AG04450 (cell line): Measurements from ENCODE around the gene FAM107B. TPM values are rescaled to one million over a fixed set of nuclear protein-coding genes. Genes with fewer than 3 reads are reported as not detected.
"Not testable (repeated sequence)": the region's sequence is repeated elsewhere in the genome, so short reads cannot be mapped to it uniquely, and the experiment has no call there.

Experiments
- CTCF ChIA-PET: fragments of 300-600, 350-600 bp; formaldehyde crosslinking; extraction: SDS; loops from one replicate; lab custom pipeline; 2022; ENCODE audit warnings: antibody characterized with exemption, inconsistent platforms; lab: Charles Lee
- POLR2A ChIA-PET: fragments of 350-600 bp; formaldehyde crosslinking; extraction: SDS; loops from one replicate; lab custom pipeline; 2021; ENCODE audit warnings: antibody characterized with exemption, inconsistent platforms; lab: Yijun Ruan, JAX
- DNase-seq: peaks from one replicate; pipeline ENCODE4 v3.0.0-alpha.2; 2011; ENCODE audit warnings: low read depth, low spot score
- H3K27ac ChIP-seq: one replicate; pipeline ENCODE4 v1.5.1; 2012; ENCODE audit warnings: low read depth, low read length, control low read depth
- H3K27me3 ChIP-seq: one replicate; pipeline ENCODE4 v1.6.0; 2012; ENCODE audit warnings: low read length; ENCODE audit not compliant: control insufficient read depth, insufficient read depth
- H3K4me3 ChIP-seq: 2 replicates; pipeline ENCODE4 v1.5.1; 2011; ENCODE audit warnings: mild to moderate bottlenecking, low read depth, low read length, control low read depth
- H3K9me3 ChIP-seq: 2 replicates; pipeline ENCODE4 v1.5.1; 2012; ENCODE audit warnings: low read length; ENCODE audit not compliant: control insufficient read depth, insufficient read depth
- polyA plus RNA-seq: library from polyadenylated mRNA; depleted of rRNA; stranded (reverse); fragments of >200 nt; gene quantifications from 2 replicates; pipeline ENCODE4 v1.2.3, GENCODE V29; 2011
- TF ChIP-seq, protein P1 (sequence below): IDR thresholded peaks from 2 replicates; pipeline ENCODE4 v1.5.1; 2011; ENCODE audit warnings: low read depth, low read length, control low read depth, inconsistent platforms

Gene FAM107B
- polyA plus RNA-seq, 1 experiment, result 41.4 TPM

DNA sequence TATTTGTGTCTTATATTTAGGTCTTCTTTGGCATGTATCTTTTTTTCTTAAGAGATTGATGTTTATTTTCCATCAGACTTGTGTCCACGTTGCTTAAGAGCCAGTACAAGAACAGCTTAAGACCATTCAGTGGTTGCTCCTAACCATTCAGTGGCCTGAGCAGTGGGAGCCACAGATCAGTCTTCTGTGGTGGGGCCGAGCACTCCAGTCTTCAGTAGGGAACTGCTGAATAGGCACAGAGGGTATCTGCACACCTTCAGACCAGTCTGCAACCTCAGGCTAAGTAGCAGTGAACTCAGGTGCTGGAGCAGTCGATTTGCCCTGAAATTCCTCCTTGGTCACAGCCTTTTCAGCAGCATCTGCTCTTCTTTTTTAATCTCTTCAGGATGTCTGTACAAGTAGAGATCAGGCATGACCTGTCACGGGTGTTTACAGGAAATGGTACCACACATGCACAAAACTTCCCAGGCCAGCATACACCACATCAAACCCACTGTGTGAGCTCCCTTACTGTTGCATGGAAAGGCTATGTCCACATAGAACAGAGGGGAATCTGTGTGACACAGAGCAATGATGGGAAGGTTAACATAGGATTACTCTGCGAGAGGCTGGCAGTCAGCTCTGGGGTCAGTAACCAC, 51.5 kb downstream of the FAM107B start:
- H3K27ac ChIP-seq, result no peak overlapping the region
- no peak overlapping the region for H3K4me3 ChIP-seq
- TF ChIP-seq, protein P1, sequence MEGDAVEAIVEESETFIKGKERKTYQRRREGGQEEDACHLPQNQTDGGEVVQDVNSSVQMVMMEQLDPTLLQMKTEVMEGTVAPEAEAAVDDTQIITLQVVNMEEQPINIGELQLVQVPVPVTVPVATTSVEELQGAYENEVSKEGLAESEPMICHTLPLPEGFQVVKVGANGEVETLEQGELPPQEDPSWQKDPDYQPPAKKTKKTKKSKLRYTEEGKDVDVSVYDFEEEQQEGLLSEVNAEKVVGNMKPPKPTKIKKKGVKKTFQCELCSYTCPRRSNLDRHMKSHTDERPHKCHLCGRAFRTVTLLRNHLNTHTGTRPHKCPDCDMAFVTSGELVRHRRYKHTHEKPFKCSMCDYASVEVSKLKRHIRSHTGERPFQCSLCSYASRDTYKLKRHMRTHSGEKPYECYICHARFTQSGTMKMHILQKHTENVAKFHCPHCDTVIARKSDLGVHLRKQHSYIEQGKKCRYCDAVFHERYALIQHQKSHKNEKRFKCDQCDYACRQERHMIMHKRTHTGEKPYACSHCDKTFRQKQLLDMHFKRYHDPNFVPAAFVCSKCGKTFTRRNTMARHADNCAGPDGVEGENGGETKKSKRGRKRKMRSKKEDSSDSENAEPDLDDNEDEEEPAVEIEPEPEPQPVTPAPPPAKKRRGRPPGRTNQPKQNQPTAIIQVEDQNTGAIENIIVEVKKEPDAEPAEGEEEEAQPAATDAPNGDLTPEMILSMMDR, result no peak
- ChIA-PET POLR2A (no interaction called here), CTCF (no interaction called here)
- DNase-seq, result no peak
- peaks cover 3% of the 10 kb centered on the region; the same call in 1 of the 2 replicates for H3K9me3 ChIP-seq
- peaks cover 13% of the 10 kb centered on the region for H3K27me3 ChIP-seq

DNA sequence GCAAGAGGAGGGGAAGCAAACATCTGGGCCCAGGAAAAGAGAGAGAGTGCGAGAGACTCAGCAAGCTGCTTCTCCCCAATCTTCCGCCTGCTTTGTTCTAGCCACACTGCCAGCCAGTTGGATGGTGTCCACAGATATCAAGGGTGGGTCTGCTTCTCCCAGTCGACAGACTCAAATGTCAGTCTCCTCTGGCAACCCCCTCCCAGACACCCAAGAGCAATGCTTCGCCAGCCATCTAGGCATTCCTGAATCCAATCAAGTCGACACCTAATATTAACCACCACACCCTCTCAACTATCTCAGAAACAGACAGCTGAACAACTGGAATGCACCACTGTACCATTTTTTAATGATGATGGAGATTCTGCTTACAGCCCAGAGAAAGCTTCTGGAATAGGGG, 57.1 kb downstream of the FAM107B start:
- H3K27ac ChIP-seq, result no peak overlapping the region
- POLR2A ChIA-PET, result no interaction called here

GRCh38 chr10:14712991-14713424, 61.7 kb downstream of the FAM107B start:
- Histone ChIP-seq H3K4me3 (no peak overlapping the region), H3K27me3 (no peaks in the 10 kb centered on the region), H3K9me3 (peaks cover 4% of the 10 kb centered on the region; the same call in 1 of the 2 replicates), H3K27ac (peak overlapping the region; percentile 12)
- ChIA-PET POLR2A (interaction anchor here (0.5 kb wide), 1 partner anchor 24 kb away, joined by 4 read pairs; no protein-coding TSS in a partner anchor), CTCF (interaction anchor here (0.6 kb wide), 1 partner anchor 8 kb away, joined by 3 read pairs; no protein-coding TSS in a partner anchor)
- TF ChIP-seq, protein P1, result no peak
- no peak for DNase-seq

More for the DNA sequence above, 57.1 kb downstream of the FAM107B start:
- no peak overlapping the region for H3K4me3 ChIP-seq
- CTCF ChIA-PET, result no interaction called here
- no peaks in the 10 kb centered on the region for H3K27me3 ChIP-seq
- DNase-seq, result no peak
- TF ChIP-seq, protein P1, result no peak
- peaks cover 4% of the 10 kb centered on the region; the same call in 1 of the 2 replicates for H3K9me3 ChIP-seq

GRCh38 chr10:14709344-14709743, 65.4 kb downstream of the FAM107B start:
- CTCF ChIA-PET, DNase-seq, H3K4me3 ChIP-seq, H3K27me3 ChIP-seq, H3K9me3 ChIP-seq, POLR2A ChIA-PET, H3K27ac ChIP-seq: not testable (repeated sequence)

DNA sequence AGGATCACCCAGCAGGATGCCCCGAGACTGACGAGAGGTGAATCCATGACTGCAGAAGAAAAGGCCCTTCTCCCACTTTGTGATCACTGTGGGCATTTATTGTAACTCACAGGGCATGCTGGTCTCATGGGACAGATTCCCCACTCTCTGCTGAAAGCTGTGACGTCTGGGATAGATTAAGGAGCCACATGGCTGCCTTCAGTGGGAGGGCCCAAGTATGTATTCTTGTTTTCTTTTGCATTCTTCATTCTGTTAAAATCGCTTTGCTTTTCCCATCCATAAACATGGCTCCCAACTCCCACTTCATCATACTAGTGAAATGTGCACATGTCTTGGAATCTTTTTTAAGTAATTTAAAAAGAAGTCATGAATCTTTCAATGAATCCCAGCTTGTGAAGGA, 67.2 kb downstream of the FAM107B start:
- ChIA-PET POLR2A (no interaction called here), CTCF (interaction anchor here (0.6 kb wide), 1 partner anchor 461 kb away, joined by 3 read pairs; no protein-coding TSS in a partner anchor)
- Histone ChIP-seq H3K27me3 (no peaks in the 10 kb centered on the region), H3K9me3 (no peaks in the 10 kb centered on the region), H3K4me3 (no peak overlapping the region), H3K27ac (no peak overlapping the region)
- TF ChIP-seq, protein P1, result no peak
- no peak for DNase-seq
